HUES64 (cell line): ENCODE data around the gene HEBP1.

ENCODE experiments used
- H3K27ac ChIP-seq: 2 replicates; pipeline ENCODE4 v1.7.0; 2013; ENCODE audit warnings: low read depth, low read length, inconsistent platforms
- H3K27me3 ChIP-seq: 2 replicates; pipeline ENCODE4 v1.6.1; 2013; ENCODE audit warnings: mild to moderate bottlenecking, low read length; ENCODE audit not compliant: insufficient read depth
- H3K36me3 ChIP-seq: 2 replicates; pipeline ENCODE4 v1.6.1; 2013; ENCODE audit warnings: mild to moderate bottlenecking, low read length; ENCODE audit not compliant: insufficient read depth
- H3K4me1 ChIP-seq: 2 replicates; pipeline ENCODE4 v1.6.1; 2013; ENCODE audit warnings: mild to moderate bottlenecking, low read length, moderate library complexity; ENCODE audit not compliant: insufficient read depth
- H3K4me3 ChIP-seq: 2 replicates; pipeline ENCODE4 v1.5.1; 2013; ENCODE audit warnings: mild to moderate bottlenecking, low read length, moderate library complexity
- H3K9ac ChIP-seq: 2 replicates; pipeline ENCODE4 v1.6.1; 2013; ENCODE audit warnings: mild to moderate bottlenecking, low read depth, low read length
- H3K9me3 ChIP-seq: 2 replicates; pipeline ENCODE4 v1.6.1; 2013; ENCODE audit warnings: low read depth, low read length; ENCODE audit not compliant: insufficient read depth
- WGBS: fragments of 150-250, 120-280 bp; methylation state at CpG from one replicate; pipeline ENCODE4 v1.1.7; 2013; ENCODE audit warnings: missing lambda C conversion rate; 5-methylcytosine and 5-hydroxymethylcytosine counted together

HEBP1 gene

GRCh38 chr12:12990700-12991468, 9.2 kb downstream of the HEBP1 start:
- Histone ChIP-seq H3K4me1 (peaks cover 20% of the 10 kb centered on the region), H3K9me3 (no peaks in the 10 kb centered on the region), H3K27me3 (no peaks in the 10 kb centered on the region), H3K4me3 (no peak overlapping the region), H3K36me3 (peaks cover 27% of the 10 kb centered on the region), H3K27ac (no peak overlapping the region), H3K9ac (no peak overlapping the region)
- 81% methylated on average over 6 of the region's 7 CpGs for WGBS

- H3K9me3 ChIP-seq, result no peaks in the 10 kb centered on the region
- WGBS, result 65% methylated on average over 3 of the region's 5 CpGs
- peaks cover 21% of the 10 kb centered on the region for H3K4me1 ChIP-seq
- H3K27ac ChIP-seq, result no peak overlapping the region
- H3K9ac ChIP-seq, result no peak overlapping the region
- H3K27me3 ChIP-seq, result no peaks in the 10 kb centered on the region
- peaks cover 34% of the 10 kb centered on the region for H3K36me3 ChIP-seq
- H3K4me3 ChIP-seq, result no peak overlapping the region
Measured at GRCh38 chr12:12987421-12987820, 12.6 kb downstream of the HEBP1 start.

- no peaks in the 10 kb centered on the region for H3K27me3 ChIP-seq
- WGBS, result 94% methylated on average over 10 of the region's 10 CpGs
Measured at GRCh38 chr12:12986775-12987331, 13.2 kb downstream of the HEBP1 start.

GRCh38 chr12:12985817-12986408, 14.2 kb downstream of the HEBP1 start:
- peaks cover 43% of the 10 kb centered on the region for H3K36me3 ChIP-seq

More at GRCh38 chr12:12986775-12987331, 13.2 kb downstream of the HEBP1 start:
- Histone ChIP-seq H3K4me1 (peaks cover 19% of the 10 kb centered on the region), H3K4me3 (no peak overlapping the region), H3K27ac (no peak overlapping the region), H3K9me3 (no peaks in the 10 kb centered on the region), H3K36me3 (peaks cover 34% of the 10 kb centered on the region), H3K9ac (no peak overlapping the region)

GRCh38 chr12:12984149-12984548, 15.9 kb downstream of the HEBP1 start:
- H3K27ac ChIP-seq, result no peak overlapping the region
- H3K9ac ChIP-seq, result no peak overlapping the region
- no peaks in the 10 kb centered on the region for H3K27me3 ChIP-seq
- no peak overlapping the region for H3K4me3 ChIP-seq
- WGBS, result 93% methylated on average over 5 of the region's 5 CpGs
- peaks cover 55% of the 10 kb centered on the region for H3K36me3 ChIP-seq
- no peaks in the 10 kb centered on the region for H3K9me3 ChIP-seq
- peaks cover 6% of the 10 kb centered on the region; the same call in 1 of the 2 replicates for H3K4me1 ChIP-seq

More at GRCh38 chr12:12985817-12986408, 14.2 kb downstream of the HEBP1 start:
- H3K9ac ChIP-seq, result no peak overlapping the region
- peaks cover 14% of the 10 kb centered on the region for H3K4me1 ChIP-seq
- WGBS, result 41% methylated on average over 3 of the region's 4 CpGs
- no peak overlapping the region for H3K4me3 ChIP-seq
- H3K27ac ChIP-seq, result no peak overlapping the region
- H3K9me3 ChIP-seq, result no peaks in the 10 kb centered on the region
- H3K27me3 ChIP-seq, result no peaks in the 10 kb centered on the region

- no peaks in the 10 kb centered on the region for H3K27me3 ChIP-seq
- WGBS, result 68% methylated on average over 7 of the region's 9 CpGs
- peaks cover 49% of the 10 kb centered on the region for H3K36me3 ChIP-seq
- no peaks in the 10 kb centered on the region for H3K9me3 ChIP-seq
- H3K27ac ChIP-seq, result no peak overlapping the region
- peaks cover 6% of the 10 kb centered on the region; the same call in 1 of the 2 replicates for H3K4me1 ChIP-seq
- H3K4me3 ChIP-seq, result no peak overlapping the region
- no peak overlapping the region for H3K9ac ChIP-seq
Measured at GRCh38 chr12:12983420-12984035, 16.5 kb downstream of the HEBP1 start.

GRCh38 chr12:12982331-12982730, 17.7 kb downstream of the HEBP1 start:
- Histone ChIP-seq H3K27me3 (no peaks in the 10 kb centered on the region), H3K9me3 (no peaks in the 10 kb centered on the region), H3K9ac (no peak overlapping the region), H3K4me3 (no peak overlapping the region), H3K36me3 (peaks cover 41% of the 10 kb centered on the region), H3K27ac (no peak overlapping the region), H3K4me1 (peaks cover 6% of the 10 kb centered on the region; the same call in 1 of the 2 replicates)
- WGBS, result 97% methylated on average over 1 of the region's 2 CpGs

- H3K27ac ChIP-seq, result no peak overlapping the region
- no peak overlapping the region for H3K4me3 ChIP-seq
- H3K27me3 ChIP-seq, result no peaks in the 10 kb centered on the region
- H3K4me1 ChIP-seq, result no peaks in the 10 kb centered on the region; the same call in 1 of the 2 replicates
- H3K9ac ChIP-seq, result no peak overlapping the region
- WGBS, result 91% methylated on average over 4 of the region's 4 CpGs
- peaks cover 39% of the 10 kb centered on the region for H3K36me3 ChIP-seq
- H3K9me3 ChIP-seq, result no peaks in the 10 kb centered on the region
Measured at GRCh38 chr12:12979731-12980259, 20.3 kb downstream of the HEBP1 start.

- Histone ChIP-seq H3K27ac (no peak overlapping the region), H3K27me3 (no peaks in the 10 kb centered on the region), H3K9ac (no peak overlapping the region), H3K4me1 (no peaks in the 10 kb centered on the region; the same call in 1 of the 2 replicates), H3K4me3 (no peak overlapping the region), H3K36me3 (peaks cover 42% of the 10 kb centered on the region), H3K9me3 (no peaks in the 10 kb centered on the region)
- 91% methylated on average over 4 of the region's 4 CpGs for WGBS
Measured at GRCh38 chr12:12979126-12979525, 20.9 kb downstream of the HEBP1 start.

GRCh38 chr12:12977231-12977630, 22.8 kb downstream of the HEBP1 start:
- peaks cover 57% of the 10 kb centered on the region for H3K36me3 ChIP-seq
- 95% methylated on average over 4 of the region's 4 CpGs for WGBS
- no peak overlapping the region for H3K4me3 ChIP-seq
- H3K4me1 ChIP-seq, result no peaks in the 10 kb centered on the region; the same call in 1 of the 2 replicates
- no peak overlapping the region for H3K27ac ChIP-seq
- H3K9me3 ChIP-seq, result peaks cover 7% of the 10 kb centered on the region; the same call in 1 of the 2 replicates
- no peaks in the 10 kb centered on the region for H3K27me3 ChIP-seq
- H3K9ac ChIP-seq, result no peak overlapping the region
